HCT116 (cell line): Measurements from ENCODE around the gene PRKG1.

Experiments
- JUND ChIP-seq: IDR thresholded peaks from 2 replicates; pipeline ENCODE4 v1.6.1; 2012
- POLR2A ChIP-seq: IDR thresholded peaks from 2 replicates; pipeline ENCODE4 v1.7.0; 2011; ENCODE audit warnings: borderline replicate concordance; ENCODE audit not compliant: insufficient read depth, insufficient read length; ENCODE audit errors: extremely low read depth

GRCh38 chr10:51086710-51087109, 12.4 kb downstream of the PRKG1 start:
- TF ChIP-seq POLR2A, result no peak
- TF ChIP-seq JUND, result no peak
